ENCODE results near the gene PPFIBP1. TPM values are rescaled to one million over a fixed set of nuclear protein-coding genes. Genes with fewer than 3 reads are reported as not detected.

The PPFIBP1 gene
- total RNA-seq (2014; rRNA removed; shearing (Covaris generic)), result 27.1 and 43.4 TPM in 2 replicates

- peak; percentile 96 for DNase-seq (ENCODE audit: low spot score)
- in situ Hi-C loops (cut with HindIII; ENCODE audit: low sequenced_read_pairs), result no loop called here
These were observed at the start of gene PPFIBP1 for GRCh38 chr12:27523642-27524493. Gene PPFIBP1, plus strand, starts transcription at chr12:27524206. Its CDS starts 109,191 bp downstream, at chr12:27633397.

GRCh38 chr12:27474344-27474743 lies 49.7 kb upstream of the PPFIBP1 start:
- in situ Hi-C loops (cut with HindIII; ENCODE audit: low sequenced_read_pairs), result no loop called here
- no peak for DNase-seq (ENCODE audit: low spot score)

GRCh38 chr12:27477049-27477448 lies 47.0 kb upstream of the PPFIBP1 start:
- in situ Hi-C loops (cut with HindIII; ENCODE audit: low sequenced_read_pairs), result no loop called here
- no peak for DNase-seq (ENCODE audit: low spot score)

- in situ Hi-C loops (cut with HindIII; ENCODE audit: low sequenced_read_pairs), result no loop called here
- no peak for DNase-seq (ENCODE audit: low spot score)
These were observed 45.1 kb upstream of the PPFIBP1 start for GRCh38 chr12:27478949-27479348.

- DNase-seq (ENCODE audit: low spot score), result no peak
- in situ Hi-C loops (cut with HindIII; ENCODE audit: low sequenced_read_pairs), result no loop called here
These were observed 44.0 kb upstream of the PPFIBP1 start for GRCh38 chr12:27480016-27480415.

GRCh38 chr12:27486961-27487360 lies 37.0 kb upstream of the PPFIBP1 start:
- DNase-seq (ENCODE audit: low spot score), result no peak
- in situ Hi-C loops (cut with HindIII; ENCODE audit: low sequenced_read_pairs), result no loop called here

GRCh38 chr12:27488479-27488878 lies 35.5 kb upstream of the PPFIBP1 start:
- in situ Hi-C loops (cut with HindIII; ENCODE audit: low sequenced_read_pairs), result no loop called here
- DNase-seq (ENCODE audit: low spot score), result no peak

- in situ Hi-C loops (cut with HindIII; ENCODE audit: low sequenced_read_pairs), result no loop called here
- DNase-seq (ENCODE audit: low spot score), result no peak
These were observed 32.8 kb upstream of the PPFIBP1 start for GRCh38 chr12:27491226-27491625.

GRCh38 chr12:27493260-27493940 lies 30.6 kb upstream of the PPFIBP1 start:
- in situ Hi-C loops (cut with HindIII; ENCODE audit: low sequenced_read_pairs), result no loop called here
- no peak for DNase-seq (ENCODE audit: low spot score)

GRCh38 chr12:27497446-27497845 lies 26.6 kb upstream of the PPFIBP1 start:
- in situ Hi-C loops (cut with HindIII; ENCODE audit: low sequenced_read_pairs), result no loop called here

GRCh38 chr12:27498149-27498548 lies 25.9 kb upstream of the PPFIBP1 start:
- DNase-seq (ENCODE audit: low spot score), result no peak
- in situ Hi-C loops (cut with HindIII; ENCODE audit: low sequenced_read_pairs), result no loop called here

More at GRCh38 chr12:27497446-27497845, 26.6 kb upstream of the PPFIBP1 start:
- DNase-seq (ENCODE audit: low spot score), result no peak

GRCh38 chr12:27498761-27499160 lies 25.2 kb upstream of the PPFIBP1 start:
- DNase-seq (ENCODE audit: low spot score), result no peak
- in situ Hi-C loops (cut with HindIII; ENCODE audit: low sequenced_read_pairs), result no loop called here

- in situ Hi-C loops (cut with HindIII; ENCODE audit: low sequenced_read_pairs), result no loop called here
- DNase-seq (ENCODE audit: low spot score), result no peak
These were observed 24.6 kb upstream of the PPFIBP1 start for GRCh38 chr12:27499377-27499776.

- in situ Hi-C loops (cut with HindIII; ENCODE audit: low sequenced_read_pairs), result no loop called here
- DNase-seq (ENCODE audit: low spot score), result no peak
These were observed 23.5 kb upstream of the PPFIBP1 start for GRCh38 chr12:27500546-27500945.

GRCh38 chr12:27502021-27502435 lies 22.0 kb upstream of the PPFIBP1 start:
- no peak for DNase-seq (ENCODE audit: low spot score)
- in situ Hi-C loops (cut with HindIII; ENCODE audit: low sequenced_read_pairs), result no loop called here

- in situ Hi-C loops (cut with HindIII; ENCODE audit: low sequenced_read_pairs), result no loop called here
- no peak for DNase-seq (ENCODE audit: low spot score)
These were observed 19.5 kb upstream of the PPFIBP1 start for GRCh38 chr12:27504507-27504906.

- DNase-seq (ENCODE audit: low spot score), result no peak
These were observed 18.9 kb upstream of the PPFIBP1 start for GRCh38 chr12:27505109-27505508.

GRCh38 chr12:27505761-27506160 lies 18.2 kb upstream of the PPFIBP1 start:
- in situ Hi-C loops (cut with HindIII; ENCODE audit: low sequenced_read_pairs), result no loop called here
- no peak for DNase-seq (ENCODE audit: low spot score)

More at GRCh38 chr12:27505109-27505508, 18.9 kb upstream of the PPFIBP1 start:
- in situ Hi-C loops (cut with HindIII; ENCODE audit: low sequenced_read_pairs), result no loop called here

- DNase-seq (ENCODE audit: low spot score), result no peak
- in situ Hi-C loops (cut with HindIII; ENCODE audit: low sequenced_read_pairs), result no loop called here
These were observed 17.3 kb upstream of the PPFIBP1 start for GRCh38 chr12:27506645-27507189.
